Colonic mucosa (tissue), 4 donors: Measurements from ENCODE around the gene UPK2. TPM values are rescaled to one million over a fixed set of nuclear protein-coding genes. Genes with fewer than 3 reads are reported as not detected.

Experiments used
- DNase-seq: peaks from one replicate; pipeline ENCODE4 v3.0.0-alpha.2; 2020
- H3K27ac ChIP-seq: fragments of 200-600 bp; one replicate; pipeline ENCODE4 v1.8.0; 2021
- H3K27me3 ChIP-seq: fragments of 200-600 bp; one replicate; pipeline ENCODE4 v1.8.0; 2021
- H3K36me3 ChIP-seq: fragments of 200-600 bp; one replicate; pipeline ENCODE4 v1.8.0; 2021
- H3K4me1 ChIP-seq: fragments of 200-600 bp; one replicate; pipeline ENCODE4 v1.8.0; 2021; ENCODE audit warnings: mild to moderate bottlenecking
- H3K4me3 ChIP-seq: fragments of 200-600 bp; one replicate; pipeline ENCODE4 v1.8.0; 2021
- H3K9ac ChIP-seq, 2 donors: one replicate each; pipeline ENCODE4 v1.7.0; 2013; ENCODE audit warnings: control low read depth in 2 of 2, low read depth in 2 of 2, low read length in 2 of 2
- H3K9me3 ChIP-seq: fragments of 200-600 bp; one replicate; pipeline ENCODE4 v1.8.0; 2021
- intact Hi-C: fragments of 100-400 bp; cut with DNase I; formaldehyde crosslinking; loops from one replicate; pipeline ENCODE4 v1.14.1; 2022
- total RNA-seq, 2 donors: library from RNA; stranded (reverse); fragmentation: NEBNext Ultra II Directional in 1 of 2; extraction: Animal tissue kit (Norgen Biotek cat#: 25700) in 1 of 2; gene quantifications; one replicate each; pipeline ENCODE4 v1.2.1, GENCODE V29; 2021
- TF ChIP-seq, protein P1 (sequence below): fragments of 200-600 bp; IDR thresholded peaks from one replicate; pipeline ENCODE4 v1.8.0; 2022; ENCODE audit warnings: antibody characterized with exemption, mild to moderate bottlenecking
- donor health status: healthy.
- donor health status: DM: no; HTN: no; CAD: no.
- donor health status: DM: no; HTN: no; CAD: no.

The UPK2 gene
- total RNA-seq, 2 donors from 2014 or later: not detected

DNA sequence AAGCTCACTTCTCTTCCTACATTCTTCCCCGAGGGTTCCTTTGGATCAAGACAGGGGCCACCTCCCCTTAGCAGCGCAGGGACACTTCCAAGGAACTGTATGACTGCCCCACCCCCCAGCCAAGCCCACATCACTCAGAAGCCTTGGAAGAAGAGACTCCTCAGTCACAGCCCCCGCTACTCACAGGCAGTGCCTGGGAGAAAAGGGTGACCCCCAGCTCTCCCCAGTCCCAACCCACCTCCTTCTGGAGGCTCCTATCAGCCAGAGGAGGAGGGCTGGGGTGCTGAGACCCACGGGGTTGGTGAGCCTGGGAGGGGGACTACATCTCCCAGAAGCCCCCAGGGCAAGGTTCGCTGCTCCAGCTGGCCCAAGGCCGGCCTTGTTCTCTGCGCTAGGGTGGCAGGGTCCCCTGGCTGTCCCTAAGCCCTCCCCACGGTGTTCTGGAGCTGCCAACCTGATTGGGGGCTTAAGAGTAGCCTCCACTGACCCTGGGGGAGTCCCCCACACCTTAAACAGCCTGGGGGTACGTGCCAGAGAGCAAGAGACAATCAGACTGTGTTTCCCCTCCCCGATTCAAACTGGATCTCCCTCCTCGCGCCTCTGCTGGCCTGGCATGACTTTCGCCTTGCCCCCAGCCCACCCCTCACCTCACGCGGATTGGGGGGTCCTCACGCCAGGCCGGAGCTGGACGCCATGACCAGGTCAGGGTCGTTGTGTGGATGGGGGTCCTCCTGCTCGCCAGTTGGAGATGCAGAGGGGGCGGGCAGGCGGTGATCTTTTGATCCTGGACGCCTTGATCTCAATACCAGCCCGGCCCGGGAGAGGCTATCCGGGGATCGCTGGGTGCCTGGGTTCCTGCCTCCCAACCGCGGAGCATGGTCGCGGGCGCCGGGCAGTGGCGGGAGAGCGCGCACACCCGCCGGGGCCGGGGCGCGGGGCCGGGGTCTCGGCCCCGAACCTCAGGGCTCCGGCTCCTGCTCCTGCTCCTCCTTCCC is 31.2 kb upstream of the UPK2 start:
- TF ChIP-seq, protein P1, sequence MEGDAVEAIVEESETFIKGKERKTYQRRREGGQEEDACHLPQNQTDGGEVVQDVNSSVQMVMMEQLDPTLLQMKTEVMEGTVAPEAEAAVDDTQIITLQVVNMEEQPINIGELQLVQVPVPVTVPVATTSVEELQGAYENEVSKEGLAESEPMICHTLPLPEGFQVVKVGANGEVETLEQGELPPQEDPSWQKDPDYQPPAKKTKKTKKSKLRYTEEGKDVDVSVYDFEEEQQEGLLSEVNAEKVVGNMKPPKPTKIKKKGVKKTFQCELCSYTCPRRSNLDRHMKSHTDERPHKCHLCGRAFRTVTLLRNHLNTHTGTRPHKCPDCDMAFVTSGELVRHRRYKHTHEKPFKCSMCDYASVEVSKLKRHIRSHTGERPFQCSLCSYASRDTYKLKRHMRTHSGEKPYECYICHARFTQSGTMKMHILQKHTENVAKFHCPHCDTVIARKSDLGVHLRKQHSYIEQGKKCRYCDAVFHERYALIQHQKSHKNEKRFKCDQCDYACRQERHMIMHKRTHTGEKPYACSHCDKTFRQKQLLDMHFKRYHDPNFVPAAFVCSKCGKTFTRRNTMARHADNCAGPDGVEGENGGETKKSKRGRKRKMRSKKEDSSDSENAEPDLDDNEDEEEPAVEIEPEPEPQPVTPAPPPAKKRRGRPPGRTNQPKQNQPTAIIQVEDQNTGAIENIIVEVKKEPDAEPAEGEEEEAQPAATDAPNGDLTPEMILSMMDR: no peak

DNA sequence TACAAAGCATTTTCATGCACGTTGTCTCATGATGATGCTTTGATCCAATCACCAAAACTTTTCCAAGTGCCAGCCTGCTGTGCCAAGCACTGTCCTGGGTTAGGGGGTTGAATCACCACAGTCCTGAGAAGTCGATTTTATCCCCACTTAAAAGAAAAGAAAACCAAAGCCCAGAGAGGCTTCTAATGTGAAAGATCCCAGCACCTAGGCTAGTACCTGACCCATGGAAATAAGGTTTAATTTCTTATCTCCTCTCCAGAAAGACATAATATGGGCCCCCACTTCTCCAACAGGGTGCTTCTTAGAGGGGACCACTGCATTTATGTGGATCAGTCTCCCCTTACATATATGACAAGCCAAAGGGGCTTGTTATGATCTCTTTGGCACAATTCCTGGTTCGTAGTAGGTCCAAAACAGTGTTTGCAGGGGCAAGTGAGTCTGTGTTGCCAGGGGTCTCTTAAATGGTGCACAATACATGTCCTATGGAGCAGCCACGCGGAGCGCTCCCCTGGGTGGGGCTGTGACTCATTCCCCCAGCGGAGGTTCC is 28.5 kb upstream of the UPK2 start:
- Histone ChIP-seq H3K9me3 (no peaks in the 10 kb centered on the region), H3K36me3 (no peaks in the 10 kb centered on the region), H3K27ac (peak overlapping the region; percentile 100), H3K9ac (peak overlapping the region; percentile 44 to 91), H3K27me3 (no peaks in the 10 kb centered on the region), H3K4me1 (peaks cover 14% of the 10 kb centered on the region), H3K4me3 (no peak overlapping the region)
- TF ChIP-seq, protein P1: no peak
- intact Hi-C loops: loop anchor here (5.0 kb wide), 1 partner anchor 170 kb away; a partner anchor contains a TSS
- DNase-seq: no peak

More for the DNA sequence above, 31.2 kb upstream of the UPK2 start:
- intact Hi-C loops: loop anchor here (5.0 kb wide), 1 partner anchor 172 kb away; a partner anchor contains a TSS
- H3K9ac ChIP-seq: peak overlapping the region; percentile 95 to 97
- H3K4me3 ChIP-seq: peak overlapping the region; percentile 88
- H3K27me3 ChIP-seq: no peaks in the 10 kb centered on the region
- peak; percentile 78 for DNase-seq
- H3K9me3 ChIP-seq: no peaks in the 10 kb centered on the region
- H3K27ac ChIP-seq: peak overlapping the region; percentile 100
- peaks cover 41% of the 10 kb centered on the region for H3K4me1 ChIP-seq
- no peaks in the 10 kb centered on the region for H3K36me3 ChIP-seq

DNA sequence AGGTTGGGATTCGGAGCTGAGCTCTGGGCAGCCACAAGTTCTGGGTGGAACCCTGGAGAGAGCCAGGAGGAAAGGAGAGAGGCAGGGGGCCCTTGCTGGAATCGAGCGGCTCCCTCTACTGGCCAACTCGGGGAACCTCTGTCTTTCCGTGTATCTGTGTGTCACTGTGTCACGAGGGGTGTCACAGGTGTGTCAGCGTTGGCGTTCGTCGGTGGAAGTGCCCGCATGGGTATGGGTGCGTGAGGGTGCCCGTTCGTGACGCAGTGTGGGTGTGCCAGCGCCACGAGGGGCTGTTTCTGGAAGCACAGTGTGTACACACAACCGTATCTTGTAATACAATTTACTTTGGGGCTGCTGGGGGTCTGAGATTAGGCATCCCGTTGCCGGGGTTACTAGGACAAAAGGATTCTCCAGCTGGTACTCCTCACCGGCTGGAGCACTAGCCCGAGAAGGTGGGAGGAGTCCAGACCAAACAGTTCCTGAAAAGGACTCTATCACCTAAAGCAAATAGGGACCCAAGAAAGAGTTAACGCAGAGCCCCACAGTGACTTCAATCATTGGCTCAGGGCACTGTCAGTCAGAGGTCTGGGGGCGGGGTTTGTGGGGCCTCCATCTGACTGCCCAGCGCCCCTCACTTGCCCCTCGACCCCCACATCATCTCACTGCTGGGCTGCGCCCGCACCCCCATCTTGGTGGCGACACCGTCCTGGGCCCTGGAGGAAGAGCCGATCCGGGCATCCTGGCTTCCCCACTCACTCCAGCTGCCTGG is 27.8 kb upstream of the UPK2 start:
- Histone ChIP-seq H3K9me3 (no peaks in the 10 kb centered on the region), H3K4me1 (peaks cover 9% of the 10 kb centered on the region), H3K27me3 (no peaks in the 10 kb centered on the region), H3K9ac (peak overlapping the region; percentile 56 to 91), H3K4me3 (peak overlapping the region; percentile 76), H3K36me3 (no peaks in the 10 kb centered on the region), H3K27ac (peak overlapping the region; percentile 100)
- intact Hi-C loops: loop anchor here (5.0 kb wide), 1 partner anchor 169 kb away; a partner anchor contains a TSS
- TF ChIP-seq, protein P1: peak; percentile 84
- DNase-seq: peak; percentile 97

GRCh38 chr11:118928870-118929500 is 27.1 kb upstream of the UPK2 start:
- H3K9ac ChIP-seq: peak overlapping the region; percentile 56 to 91
- H3K27ac ChIP-seq: peak overlapping the region; percentile 100
- H3K4me1 ChIP-seq: peaks cover 4% of the 10 kb centered on the region
- intact Hi-C loops: loop anchor here (5.0 kb wide), 1 partner anchor 168 kb away; a partner anchor contains a TSS
- TF ChIP-seq, protein P1: no peak
- peak overlapping the region; percentile 76 for H3K4me3 ChIP-seq
- no peaks in the 10 kb centered on the region for H3K27me3 ChIP-seq
- H3K9me3 ChIP-seq: no peaks in the 10 kb centered on the region
- DNase-seq: peak; percentile 65
- no peaks in the 10 kb centered on the region for H3K36me3 ChIP-seq
